Calu3 (cell line): ENCODE results near the gene DYRK3. TPM values are rescaled to one million over a fixed set of nuclear protein-coding genes. Genes with fewer than 3 reads are reported as not detected.

ENCODE experiments used
- BruUV-seq: library from RNA; stranded (reverse); fragments of 400-500 nt; replicated peaks from 2 replicates; lab custom pipeline; 2021; lab: Mats Ljungman, UMichigan
- CTCF ChIA-PET: fragments of 300-600 bp; sonication (Branson Sonifier 250); formaldehyde crosslinking; loops from one replicate; lab custom pipeline; 2022; ENCODE audit warnings: antibody characterized with exemption; lab: Charles Lee
- DNase-seq: peaks from one replicate; pipeline ENCODE4 v3.0.0; 2022
- H3K27ac Mint-ChIP-seq: one replicate; pipeline ENCODE4 v1.8.0; 2022; ENCODE audit warnings: mixed read lengths; ENCODE audit not compliant: unreplicated experiment
- H3K27me3 Mint-ChIP-seq: one replicate; pipeline ENCODE4 v1.8.0; 2022; ENCODE audit warnings: mixed read lengths; ENCODE audit not compliant: unreplicated experiment
- H3K36me3 Mint-ChIP-seq: one replicate; pipeline ENCODE4 v1.8.0; 2022; ENCODE audit warnings: mild to moderate bottlenecking, moderate library complexity, mixed read lengths; ENCODE audit not compliant: insufficient read depth, unreplicated experiment
- H3K4me1 Mint-ChIP-seq: one replicate; pipeline ENCODE4 v1.8.0; 2022; ENCODE audit warnings: mild to moderate bottlenecking, low read depth, mixed read lengths; ENCODE audit not compliant: unreplicated experiment
- H3K4me3 Mint-ChIP-seq: one replicate; pipeline ENCODE4 v1.8.0; 2022; ENCODE audit warnings: mild to moderate bottlenecking, low read depth, moderate library complexity, mixed read lengths; ENCODE audit not compliant: unreplicated experiment
- H3K9me3 Mint-ChIP-seq: one replicate; pipeline ENCODE4 v1.8.0; 2022; ENCODE audit warnings: low read depth, mixed read lengths; ENCODE audit not compliant: unreplicated experiment
- intact Hi-C: fragments of 100-400 bp; cut with micrococcal nuclease; formaldehyde crosslinking; loops from one replicate; pipeline ENCODE4 v1.10.0; 2022; ENCODE audit not compliant: unreplicated experiment
- total RNA-seq: library from RNA; stranded (reverse); gene quantifications from 2 replicates; pipeline ENCODE4 v1.2.3, GENCODE V29; 2022
- TF ChIP-seq, protein P1 (sequence below): fragments of 200-600 bp; IDR thresholded peaks from one replicate; pipeline ENCODE4 v1.8.0; 2022; ENCODE audit warnings: antibody characterized with exemption; ENCODE audit not compliant: unreplicated experiment

DYRK3 gene
- total RNA-seq, 1 experiment from 2014 or later = 7.6 TPM

DNA sequence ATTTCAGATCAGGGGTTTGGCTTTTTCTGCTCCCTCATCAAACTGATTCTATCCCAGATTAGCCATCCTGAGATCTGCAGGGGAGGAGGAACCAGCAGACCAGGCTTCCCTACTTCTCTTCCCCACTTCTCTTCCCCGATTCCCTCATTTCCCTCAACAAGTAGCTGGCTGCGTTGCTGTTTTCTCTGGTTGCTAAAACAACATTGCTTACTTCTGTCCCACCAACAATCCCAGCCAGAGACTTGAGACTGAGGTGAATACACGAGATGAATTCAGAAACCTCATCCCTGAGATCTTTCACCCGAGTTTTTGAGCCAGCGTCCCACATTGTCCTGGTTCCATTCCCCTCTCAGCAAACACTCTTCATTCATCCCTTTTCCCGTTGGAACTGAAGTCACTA, 22.4 kb downstream of the DYRK3 start:
- H3K4me1 Mint-ChIP-seq = peaks cover 6% of the 10 kb centered on the region
- peaks cover 63% of the 10 kb centered on the region for H3K27me3 Mint-ChIP-seq
- DNase-seq = no peak
- TF ChIP-seq, protein P1, sequence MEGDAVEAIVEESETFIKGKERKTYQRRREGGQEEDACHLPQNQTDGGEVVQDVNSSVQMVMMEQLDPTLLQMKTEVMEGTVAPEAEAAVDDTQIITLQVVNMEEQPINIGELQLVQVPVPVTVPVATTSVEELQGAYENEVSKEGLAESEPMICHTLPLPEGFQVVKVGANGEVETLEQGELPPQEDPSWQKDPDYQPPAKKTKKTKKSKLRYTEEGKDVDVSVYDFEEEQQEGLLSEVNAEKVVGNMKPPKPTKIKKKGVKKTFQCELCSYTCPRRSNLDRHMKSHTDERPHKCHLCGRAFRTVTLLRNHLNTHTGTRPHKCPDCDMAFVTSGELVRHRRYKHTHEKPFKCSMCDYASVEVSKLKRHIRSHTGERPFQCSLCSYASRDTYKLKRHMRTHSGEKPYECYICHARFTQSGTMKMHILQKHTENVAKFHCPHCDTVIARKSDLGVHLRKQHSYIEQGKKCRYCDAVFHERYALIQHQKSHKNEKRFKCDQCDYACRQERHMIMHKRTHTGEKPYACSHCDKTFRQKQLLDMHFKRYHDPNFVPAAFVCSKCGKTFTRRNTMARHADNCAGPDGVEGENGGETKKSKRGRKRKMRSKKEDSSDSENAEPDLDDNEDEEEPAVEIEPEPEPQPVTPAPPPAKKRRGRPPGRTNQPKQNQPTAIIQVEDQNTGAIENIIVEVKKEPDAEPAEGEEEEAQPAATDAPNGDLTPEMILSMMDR = no peak
- H3K27ac Mint-ChIP-seq = no peak overlapping the region
- no peaks in the 10 kb centered on the region for H3K36me3 Mint-ChIP-seq
- H3K4me3 Mint-ChIP-seq = no peak overlapping the region
- intact Hi-C loops = no loop called here
- CTCF ChIA-PET = interaction anchor here (1.6 kb wide), 1 partner anchor 8 kb away, joined by 3 read pairs; no protein-coding TSS in a partner anchor
- no TSS peak for BruUV-seq
- H3K9me3 Mint-ChIP-seq = no peaks in the 10 kb centered on the region

DNA sequence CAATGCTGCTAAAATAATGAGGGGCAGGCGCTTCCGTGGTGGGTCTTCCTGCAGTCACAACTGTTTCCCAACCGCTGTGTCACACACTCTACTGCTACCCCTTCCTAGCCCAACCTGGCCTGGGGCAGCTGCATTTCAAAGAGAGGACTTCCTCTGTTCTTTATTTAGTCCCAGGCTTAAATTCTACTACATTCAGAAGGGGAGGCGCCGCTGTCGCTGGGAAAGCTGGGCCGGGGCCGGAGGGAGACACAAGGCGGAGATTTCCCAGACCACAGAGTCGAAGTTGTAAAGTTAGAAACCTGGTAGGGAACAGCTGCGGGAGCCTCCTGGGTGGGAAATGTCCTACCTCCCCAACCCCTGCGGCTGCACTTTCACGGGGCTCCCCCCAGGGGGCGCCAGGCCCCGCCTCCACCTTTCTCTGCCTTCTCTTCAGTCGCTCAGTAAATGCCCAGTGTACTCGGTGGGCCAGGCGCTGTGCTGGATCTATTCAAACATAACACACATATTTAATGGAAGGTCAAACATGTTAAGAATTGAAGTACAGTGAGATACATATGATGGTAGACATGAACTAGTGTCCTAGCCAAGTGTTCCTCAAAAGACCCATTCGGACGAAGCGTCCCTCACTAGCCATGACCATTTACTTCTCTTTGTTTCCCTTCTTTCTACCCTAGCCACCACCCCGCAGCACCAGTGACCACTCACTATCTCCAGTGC, 23.1 kb downstream of the DYRK3 start:
- DNase-seq = peak; percentile 30
- CTCF ChIA-PET = no interaction called here
- no peaks in the 10 kb centered on the region for H3K9me3 Mint-ChIP-seq
- H3K27ac Mint-ChIP-seq = no peak overlapping the region
- TF ChIP-seq, protein P1 = peak; percentile 63
- intact Hi-C loops = no loop called here
- no peaks in the 10 kb centered on the region for H3K4me1 Mint-ChIP-seq
- no peaks in the 10 kb centered on the region for H3K36me3 Mint-ChIP-seq
- H3K4me3 Mint-ChIP-seq = no peak overlapping the region
- no TSS peak for BruUV-seq
- peaks cover 69% of the 10 kb centered on the region for H3K27me3 Mint-ChIP-seq

DNA sequence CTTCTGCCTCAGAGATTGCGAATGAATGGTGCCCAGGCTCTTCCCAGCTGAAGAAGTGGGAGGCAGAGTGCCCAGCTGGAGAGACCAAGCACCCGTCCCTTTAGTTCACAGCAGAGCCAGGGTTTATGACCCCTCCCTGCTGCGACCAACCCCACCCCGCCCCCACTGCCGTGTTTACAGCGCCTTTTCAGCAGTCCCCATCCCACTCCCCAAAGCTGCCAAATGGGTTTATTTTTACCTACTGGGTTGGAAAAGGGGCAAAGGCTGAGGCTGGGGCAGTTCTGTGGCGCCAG, 23.6 kb downstream of the DYRK3 start:
- Mint-ChIP-seq H3K27me3 (peaks cover 70% of the 10 kb centered on the region), H3K4me3 (no peak overlapping the region), H3K36me3 (no peaks in the 10 kb centered on the region), H3K9me3 (no peaks in the 10 kb centered on the region), H3K4me1 (no peaks in the 10 kb centered on the region), H3K27ac (no peak overlapping the region)
- intact Hi-C loops = no loop called here
- BruUV-seq = no TSS peak
- TF ChIP-seq, protein P1 = no peak
- DNase-seq = no peak
- CTCF ChIA-PET = interaction anchor here (0.7 to 0.9 kb wide), 2 partner anchors 16 to 65 kb away, joined by 3 to 9 read pairs; no protein-coding TSS in a partner anchor

DNA sequence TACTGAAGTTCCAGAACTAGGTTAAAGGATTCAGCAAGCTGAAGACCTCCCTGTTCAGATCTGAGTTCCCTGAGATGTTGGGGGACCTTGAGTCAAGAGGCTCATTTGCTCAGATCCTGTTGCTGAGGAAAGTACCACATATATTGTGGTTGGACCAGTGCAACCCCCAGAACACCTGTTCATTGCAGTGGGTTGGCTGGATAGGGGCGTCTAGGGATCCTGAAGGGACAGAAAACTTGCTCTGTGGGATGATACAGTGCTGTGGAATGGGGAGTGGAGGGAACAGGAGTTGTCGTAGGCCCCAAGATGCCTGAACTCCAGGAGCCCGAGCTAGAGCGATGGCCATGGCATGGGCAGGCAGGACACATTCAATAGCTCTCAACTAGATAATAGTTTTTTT, 24.8 kb downstream of the DYRK3 start:
- H3K4me3 Mint-ChIP-seq = no peak overlapping the region
- no peak overlapping the region for H3K27ac Mint-ChIP-seq
- H3K9me3 Mint-ChIP-seq = no peaks in the 10 kb centered on the region
- TF ChIP-seq, protein P1 = no peak
- no peaks in the 10 kb centered on the region for H3K36me3 Mint-ChIP-seq
- no peak for DNase-seq
- H3K4me1 Mint-ChIP-seq = no peaks in the 10 kb centered on the region
- peaks cover 77% of the 10 kb centered on the region for H3K27me3 Mint-ChIP-seq
- BruUV-seq = no TSS peak
- CTCF ChIA-PET = interaction anchor here (0.6 to 1.1 kb wide), 3 partner anchors 29 to 911 kb away, joined by 3 to 4 read pairs (median 3); partner anchors contain the start of gene EIF2D
- intact Hi-C loops = loop anchor here (5.0 kb wide), 1 partner anchor 183 kb away; no protein-coding TSS in a partner anchor
